ENCODE measurements around the gene CRYBB3. TPM values are rescaled to one million over a fixed set of nuclear protein-coding genes. Genes with fewer than 3 reads are reported as not detected.

The CRYBB3 gene
- under 1 TPM; 0.48 to 0.72 TPM for total RNA-seq

- DNase-seq: no peak
- TF ChIP-seq, protein P1, sequence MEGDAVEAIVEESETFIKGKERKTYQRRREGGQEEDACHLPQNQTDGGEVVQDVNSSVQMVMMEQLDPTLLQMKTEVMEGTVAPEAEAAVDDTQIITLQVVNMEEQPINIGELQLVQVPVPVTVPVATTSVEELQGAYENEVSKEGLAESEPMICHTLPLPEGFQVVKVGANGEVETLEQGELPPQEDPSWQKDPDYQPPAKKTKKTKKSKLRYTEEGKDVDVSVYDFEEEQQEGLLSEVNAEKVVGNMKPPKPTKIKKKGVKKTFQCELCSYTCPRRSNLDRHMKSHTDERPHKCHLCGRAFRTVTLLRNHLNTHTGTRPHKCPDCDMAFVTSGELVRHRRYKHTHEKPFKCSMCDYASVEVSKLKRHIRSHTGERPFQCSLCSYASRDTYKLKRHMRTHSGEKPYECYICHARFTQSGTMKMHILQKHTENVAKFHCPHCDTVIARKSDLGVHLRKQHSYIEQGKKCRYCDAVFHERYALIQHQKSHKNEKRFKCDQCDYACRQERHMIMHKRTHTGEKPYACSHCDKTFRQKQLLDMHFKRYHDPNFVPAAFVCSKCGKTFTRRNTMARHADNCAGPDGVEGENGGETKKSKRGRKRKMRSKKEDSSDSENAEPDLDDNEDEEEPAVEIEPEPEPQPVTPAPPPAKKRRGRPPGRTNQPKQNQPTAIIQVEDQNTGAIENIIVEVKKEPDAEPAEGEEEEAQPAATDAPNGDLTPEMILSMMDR (IDR thresholded peaks at IDR 0.05): no peak
- Histone ChIP-seq H3K27me3 (no peaks in the 10 kb centered on the region), H3K36me3 (no peaks in the 10 kb centered on the region), H3K4me3 (no peak within 1 kb of the TSS), H3K9ac (ENCODE audit: low read depth in 2 of 2, low read length in 2 of 2) (no peak within 1 kb of the TSS), H3K27ac (no peak within 1 kb of the TSS), H3K9me3 (no peaks in the 10 kb centered on the region), H3K4me1 (no peaks in the 10 kb centered on the region)
- intact Hi-C loops (cut with DNase I): loop anchor here (10.0 kb wide), 1 partner anchor 135 kb away; no protein-coding TSS in a partner anchor
Measured at GRCh38 chr22:25199731-25200520, at the start of gene CRYBB3. TSS of gene CRYBB3 (plus strand) at chr22:25199858. CDS start at chr22:25201397, 1,539 bp downstream.

DNA sequence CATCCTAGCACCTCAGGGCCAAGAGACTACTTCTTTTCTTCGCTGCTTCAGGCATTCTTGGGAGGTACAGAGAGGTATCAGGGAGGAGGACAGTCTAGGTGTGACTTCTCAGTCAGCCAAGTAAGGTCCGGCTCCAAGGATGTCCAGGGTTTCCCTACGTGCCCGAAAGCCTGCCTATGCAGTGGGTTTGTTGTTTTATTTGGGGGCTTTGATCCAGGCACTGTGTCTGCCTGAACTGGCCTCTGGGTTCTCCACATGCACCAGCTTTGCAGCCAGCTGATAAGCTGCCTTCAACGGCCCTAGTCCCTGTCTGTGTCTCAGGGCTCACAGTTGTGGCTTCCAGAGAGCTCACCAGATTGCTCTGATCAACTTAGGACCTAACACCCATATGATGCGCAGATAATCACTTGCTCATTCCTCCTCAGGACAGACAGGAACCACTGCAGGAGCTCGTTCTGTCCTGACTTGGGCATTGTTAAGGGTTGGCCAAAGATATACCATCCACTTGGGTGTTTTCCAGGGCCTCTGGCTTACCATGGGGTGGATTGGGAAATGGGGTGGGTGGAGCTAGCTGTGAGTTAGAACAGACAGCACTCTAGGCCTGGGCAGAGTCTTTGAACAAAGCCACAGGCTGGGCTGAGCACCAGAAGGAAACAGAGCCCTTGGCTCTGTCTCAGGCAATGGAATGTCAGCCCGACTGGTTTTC is 45.5 kb upstream of the CRYBB3 start:
- DNase-seq: peak; percentile 78
- Histone ChIP-seq H3K27ac (no peak overlapping the region), H3K4me3 (no peak overlapping the region), H3K4me1 (no peaks in the 10 kb centered on the region), H3K27me3 (no peaks in the 10 kb centered on the region), H3K36me3 (no peaks in the 10 kb centered on the region), H3K9ac (ENCODE audit: low read depth in 2 of 2, low read length in 2 of 2) (peak overlapping the region in 1 of 2 donors; percentile 21), H3K9me3 (no peaks in the 10 kb centered on the region)
- TF ChIP-seq, protein P1 (IDR thresholded peaks at IDR 0.05): no peak
- intact Hi-C loops (cut with DNase I): no loop called here

DNA sequence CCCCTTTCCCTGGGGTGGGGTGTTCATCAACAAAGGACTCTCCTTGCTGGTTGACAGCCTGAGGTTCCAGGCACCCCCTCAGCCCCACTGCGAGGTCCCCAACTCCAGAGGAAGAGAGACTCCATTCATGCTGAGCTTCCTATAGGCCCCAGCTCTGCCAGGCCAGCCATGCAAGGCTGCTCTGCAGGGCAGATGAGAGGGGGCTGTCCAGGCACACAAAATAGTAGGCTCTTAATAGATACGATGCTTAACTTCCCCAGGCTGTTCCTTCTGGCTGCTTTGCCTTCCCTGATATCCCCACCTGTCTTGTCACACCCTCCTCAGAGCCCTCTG is 45.0 kb upstream of the CRYBB3 start:
- Histone ChIP-seq H3K27ac (no peak overlapping the region), H3K36me3 (no peaks in the 10 kb centered on the region), H3K27me3 (no peaks in the 10 kb centered on the region), H3K4me3 (no peak overlapping the region), H3K9ac (ENCODE audit: low read depth in 2 of 2, low read length in 2 of 2) (peak overlapping the region in 1 of 2 donors; percentile 21), H3K4me1 (no peaks in the 10 kb centered on the region), H3K9me3 (no peaks in the 10 kb centered on the region)
- TF ChIP-seq, protein P1 (IDR thresholded peaks at IDR 0.05): no peak
- intact Hi-C loops (cut with DNase I): no loop called here
- no peak for DNase-seq

DNA sequence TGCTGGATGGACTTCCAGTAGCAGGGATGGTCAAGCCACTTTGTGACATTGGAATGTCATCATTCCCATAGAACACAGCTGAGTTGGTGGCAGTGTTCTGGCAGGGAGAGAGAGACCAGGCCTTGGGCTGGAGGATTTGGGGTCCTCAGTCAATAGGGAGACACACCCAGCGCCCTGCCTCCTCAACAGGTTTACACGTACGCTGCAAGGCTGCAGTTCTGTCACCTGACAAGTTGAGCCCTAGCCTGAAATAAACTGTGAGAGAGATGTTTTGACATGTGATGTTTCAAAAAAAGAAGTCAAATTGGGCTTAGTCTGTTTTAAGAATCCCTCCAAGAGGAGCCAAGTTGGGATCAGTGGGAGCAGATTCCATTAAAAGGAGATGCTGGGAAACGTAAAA is 42.9 kb upstream of the CRYBB3 start:
- no peak for DNase-seq
- no peak overlapping the region for H3K27ac ChIP-seq
- no peaks in the 10 kb centered on the region for H3K27me3 ChIP-seq
- no peak overlapping the region for H3K9ac ChIP-seq (ENCODE audit: low read depth in 2 of 2, low read length in 2 of 2)
- intact Hi-C loops (cut with DNase I): no loop called here
- TF ChIP-seq, protein P1 (IDR thresholded peaks at IDR 0.05): no peak
- no peak overlapping the region for H3K4me3 ChIP-seq
- no peaks in the 10 kb centered on the region for H3K9me3 ChIP-seq
- no peaks in the 10 kb centered on the region for H3K36me3 ChIP-seq
- no peaks in the 10 kb centered on the region for H3K4me1 ChIP-seq

DNA sequence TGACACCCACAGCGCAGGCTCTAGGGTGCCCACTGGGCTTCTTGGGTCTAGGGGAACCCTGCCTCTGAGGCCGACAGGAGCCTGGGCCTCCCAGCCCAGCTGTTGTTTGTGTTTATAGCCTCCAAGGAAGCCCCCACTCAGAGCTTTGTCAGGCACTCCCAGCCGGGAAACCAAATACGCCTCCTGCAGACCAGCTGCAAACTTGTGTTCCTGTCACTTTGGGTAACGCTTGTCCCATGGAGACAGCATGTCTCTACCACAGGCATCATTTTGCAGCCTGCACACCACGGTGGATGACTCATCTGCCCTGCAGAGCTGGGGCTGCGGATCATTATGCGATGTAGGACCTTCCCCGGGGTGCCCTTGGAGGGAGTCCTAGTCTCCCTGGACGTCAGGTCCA is 40.6 kb upstream of the CRYBB3 start:
- no peak overlapping the region for H3K27ac ChIP-seq
- no peak for DNase-seq
- no peaks in the 10 kb centered on the region for H3K9me3 ChIP-seq
- no peaks in the 10 kb centered on the region for H3K27me3 ChIP-seq
- H3K36me3 ChIP-seq: no peaks in the 10 kb centered on the region
- intact Hi-C loops (cut with DNase I): no loop called here
- H3K4me1 ChIP-seq: no peaks in the 10 kb centered on the region
- H3K4me3 ChIP-seq: no peak overlapping the region
- TF ChIP-seq, protein P1 (IDR thresholded peaks at IDR 0.05): no peak
- no peak overlapping the region for H3K9ac ChIP-seq (ENCODE audit: low read depth in 2 of 2, low read length in 2 of 2)
